ENCODE results near the gene WSCD1. TPM values are rescaled to one million over a fixed set of nuclear protein-coding genes. Genes with fewer than 3 reads are reported as not detected.

Gene WSCD1
- total and polyA plus RNA-seq, 4 experiments from 2014 or later, result 0.29 to 0.47 TPM; not detected in 2

- Mint-ChIP-seq H3K36me3 (no peaks in the 10 kb centered on the region), H3K9me3 (peaks cover 0 to 2% (median 0%) of the 10 kb centered on the region in 8 donors), H3K4me3 (no peak overlapping the region), H3K4me1 (no peaks in the 10 kb centered on the region), H3K27ac (no peak overlapping the region), H3K27me3 (peaks cover 0 to 14% of the 10 kb centered on the region in 2 donors)
- ChIA-PET CTCF (ENCODE audit: partially characterized antibody) (no interaction called here), POLR2A (ENCODE audit: partially characterized antibody) (no interaction called here)
- intact Hi-C loops (cut with micrococcal nuclease), result no loop called here
- Histone ChIP-seq H3K4me3 (ENCODE audit: low read length in 2 of 2) (no peak overlapping the region), H3K4me1 (ENCODE audit: insufficient read depth, low read length) (no peaks in the 10 kb centered on the region), H3K27me3 (ENCODE audit: insufficient read depth, low read length) (no peaks in the 10 kb centered on the region), H3K36me3 (ENCODE audit: insufficient read depth, low read length) (no peaks in the 10 kb centered on the region), H3K9me3 (ENCODE audit: control insufficient read depth in 1 of 2, low read length in 2 of 2) (no peaks in the 10 kb centered on the region), H3K27ac (ENCODE audit: low read depth, low read length) (no peak overlapping the region)
- DNase-seq, result no peak
Measured at GRCh38 chr17:6100891-6101500, 30.8 kb downstream of the WSCD1 start.

GRCh38 chr17:6101706-6102105 is 31.5 kb downstream of the WSCD1 start:
- no peaks in the 10 kb centered on the region for H3K4me1 ChIP-seq (ENCODE audit: insufficient read depth, low read length)
- H3K27me3 ChIP-seq (ENCODE audit: insufficient read depth, low read length), result no peaks in the 10 kb centered on the region
- no peak overlapping the region for H3K27ac ChIP-seq (ENCODE audit: low read depth, low read length)
- peaks cover 3 to 19% of the 10 kb centered on the region in 2 donors for H3K27me3 Mint-ChIP-seq
- no peak overlapping the region for H3K4me3 ChIP-seq (ENCODE audit: low read length in 2 of 2)
- H3K4me3 Mint-ChIP-seq, result no peak overlapping the region
- H3K9me3 ChIP-seq (ENCODE audit: control insufficient read depth in 1 of 2, low read length in 2 of 2), result no peaks in the 10 kb centered on the region
- CTCF ChIA-PET (ENCODE audit: partially characterized antibody), result no interaction called here
- H3K36me3 Mint-ChIP-seq, result no peaks in the 10 kb centered on the region
- intact Hi-C loops (cut with micrococcal nuclease), result no loop called here
- peaks cover 0 to 9% (median 1%) of the 10 kb centered on the region in 8 donors for H3K9me3 Mint-ChIP-seq
- H3K36me3 ChIP-seq (ENCODE audit: insufficient read depth, low read length), result no peaks in the 10 kb centered on the region
- H3K4me1 Mint-ChIP-seq, result no peaks in the 10 kb centered on the region
- H3K27ac Mint-ChIP-seq, result no peak overlapping the region
- POLR2A ChIA-PET (ENCODE audit: partially characterized antibody), result no interaction called here
- no peak for DNase-seq

GRCh38 chr17:6102615-6103014 is 32.4 kb downstream of the WSCD1 start:
- peaks cover 0 to 9% (median 2%) of the 10 kb centered on the region in 8 donors for H3K9me3 Mint-ChIP-seq
- Histone ChIP-seq H3K4me3 (ENCODE audit: low read length in 2 of 2) (no peak overlapping the region), H3K27me3 (ENCODE audit: insufficient read depth, low read length) (no peaks in the 10 kb centered on the region), H3K4me1 (ENCODE audit: insufficient read depth, low read length) (no peaks in the 10 kb centered on the region), H3K27ac (ENCODE audit: low read depth, low read length) (no peak overlapping the region), H3K9me3 (ENCODE audit: control insufficient read depth in 1 of 2, low read length in 2 of 2) (no peaks in the 10 kb centered on the region), H3K36me3 (ENCODE audit: insufficient read depth, low read length) (no peaks in the 10 kb centered on the region)
- H3K36me3 Mint-ChIP-seq, result no peaks in the 10 kb centered on the region
- DNase-seq, result no peak
- intact Hi-C loops (cut with micrococcal nuclease), result no loop called here
- H3K27me3 Mint-ChIP-seq, result peaks cover 7 to 22% of the 10 kb centered on the region in 2 donors
- no peak overlapping the region for H3K27ac Mint-ChIP-seq
- POLR2A ChIA-PET (ENCODE audit: partially characterized antibody), result no interaction called here
- CTCF ChIA-PET (ENCODE audit: partially characterized antibody), result no interaction called here
- H3K4me3 Mint-ChIP-seq, result no peak overlapping the region
- no peaks in the 10 kb centered on the region for H3K4me1 Mint-ChIP-seq

- Mint-ChIP-seq H3K4me3 (no peak overlapping the region), H3K36me3 (no peaks in the 10 kb centered on the region), H3K9me3 (peaks cover 0 to 9% (median 2%) of the 10 kb centered on the region in 8 donors), H3K4me1 (no peaks in the 10 kb centered on the region), H3K27me3 (peaks cover 11 to 33% of the 10 kb centered on the region in 2 donors), H3K27ac (no peak overlapping the region)
- CTCF ChIA-PET (ENCODE audit: partially characterized antibody), result no interaction called here
- Histone ChIP-seq H3K27ac (ENCODE audit: low read depth, low read length) (no peak overlapping the region), H3K4me1 (ENCODE audit: insufficient read depth, low read length) (no peaks in the 10 kb centered on the region), H3K36me3 (ENCODE audit: insufficient read depth, low read length) (no peaks in the 10 kb centered on the region), H3K27me3 (ENCODE audit: insufficient read depth, low read length) (no peaks in the 10 kb centered on the region), H3K9me3 (ENCODE audit: control insufficient read depth in 1 of 2, low read length in 2 of 2) (no peaks in the 10 kb centered on the region), H3K4me3 (ENCODE audit: low read length in 2 of 2) (no peak overlapping the region)
- POLR2A ChIA-PET (ENCODE audit: partially characterized antibody), result no interaction called here
- intact Hi-C loops (cut with micrococcal nuclease), result no loop called here
- no peak for DNase-seq
Measured at GRCh38 chr17:6104956-6105648, 34.9 kb downstream of the WSCD1 start.

- ChIA-PET CTCF (ENCODE audit: partially characterized antibody) (no interaction called here), POLR2A (ENCODE audit: partially characterized antibody) (no interaction called here)
- Histone ChIP-seq H3K4me1 (ENCODE audit: insufficient read depth, low read length) (no peaks in the 10 kb centered on the region), H3K27me3 (ENCODE audit: insufficient read depth, low read length) (no peaks in the 10 kb centered on the region), H3K36me3 (ENCODE audit: insufficient read depth, low read length) (no peaks in the 10 kb centered on the region), H3K4me3 (ENCODE audit: low read length in 2 of 2) (no peak overlapping the region), H3K27ac (ENCODE audit: low read depth, low read length) (no peak overlapping the region), H3K9me3 (ENCODE audit: control insufficient read depth in 1 of 2, low read length in 2 of 2) (no peaks in the 10 kb centered on the region)
- no peak overlapping the region for H3K27ac Mint-ChIP-seq
- peaks cover 0 to 9% (median 2%) of the 10 kb centered on the region in 8 donors for H3K9me3 Mint-ChIP-seq
- H3K36me3 Mint-ChIP-seq, result no peaks in the 10 kb centered on the region
- peaks cover 14 to 33% of the 10 kb centered on the region in 2 donors for H3K27me3 Mint-ChIP-seq
- H3K4me3 Mint-ChIP-seq, result no peak overlapping the region
- intact Hi-C loops (cut with micrococcal nuclease), result no loop called here
- no peak for DNase-seq
- H3K4me1 Mint-ChIP-seq, result no peaks in the 10 kb centered on the region
Measured at GRCh38 chr17:6105649-6106007, 35.4 kb downstream of the WSCD1 start.

GRCh38 chr17:6106212-6106611 is 36.0 kb downstream of the WSCD1 start:
- H3K4me1 Mint-ChIP-seq, result no peaks in the 10 kb centered on the region
- peaks cover 14 to 30% of the 10 kb centered on the region in 2 donors for H3K27me3 Mint-ChIP-seq
- Histone ChIP-seq H3K9me3 (ENCODE audit: control insufficient read depth in 1 of 2, low read length in 2 of 2) (no peaks in the 10 kb centered on the region), H3K36me3 (ENCODE audit: insufficient read depth, low read length) (no peaks in the 10 kb centered on the region), H3K4me1 (ENCODE audit: insufficient read depth, low read length) (no peaks in the 10 kb centered on the region), H3K4me3 (ENCODE audit: low read length in 2 of 2) (no peak overlapping the region), H3K27ac (ENCODE audit: low read depth, low read length) (no peak overlapping the region), H3K27me3 (ENCODE audit: insufficient read depth, low read length) (no peaks in the 10 kb centered on the region)
- no peak overlapping the region for H3K27ac Mint-ChIP-seq
- peaks cover 0 to 9% (median 2%) of the 10 kb centered on the region in 8 donors for H3K9me3 Mint-ChIP-seq
- H3K4me3 Mint-ChIP-seq, result no peak overlapping the region
- no peak for DNase-seq
- intact Hi-C loops (cut with micrococcal nuclease), result no loop called here
- CTCF ChIA-PET (ENCODE audit: partially characterized antibody), result no interaction called here
- POLR2A ChIA-PET (ENCODE audit: partially characterized antibody), result no interaction called here
- H3K36me3 Mint-ChIP-seq, result no peaks in the 10 kb centered on the region

- H3K27me3 ChIP-seq (ENCODE audit: insufficient read depth, low read length), result no peaks in the 10 kb centered on the region
- POLR2A ChIA-PET (ENCODE audit: partially characterized antibody), result no interaction called here
- Mint-ChIP-seq H3K36me3 (no peaks in the 10 kb centered on the region), H3K9me3 (peaks cover 0 to 9% (median 2%) of the 10 kb centered on the region in 8 donors), H3K4me3 (no peak overlapping the region), H3K27me3 (peaks cover 14 to 29% of the 10 kb centered on the region in 2 donors), H3K4me1 (no peaks in the 10 kb centered on the region), H3K27ac (no peak overlapping the region)
- no peak overlapping the region for H3K27ac ChIP-seq (ENCODE audit: low read depth, low read length)
- CTCF ChIA-PET (ENCODE audit: partially characterized antibody), result no interaction called here
- H3K36me3 ChIP-seq (ENCODE audit: insufficient read depth, low read length), result no peaks in the 10 kb centered on the region
- H3K4me1 ChIP-seq (ENCODE audit: insufficient read depth, low read length), result no peaks in the 10 kb centered on the region
- no peak overlapping the region for H3K4me3 ChIP-seq (ENCODE audit: low read length in 2 of 2)
- no peaks in the 10 kb centered on the region for H3K9me3 ChIP-seq (ENCODE audit: control insufficient read depth in 1 of 2, low read length in 2 of 2)
- DNase-seq, result no peak
- intact Hi-C loops (cut with micrococcal nuclease), result no loop called here
Measured at GRCh38 chr17:6107791-6108190, 37.6 kb downstream of the WSCD1 start.
